Mesenchymal stem cell (in vitro differentiated cells and primary cell): Measurements from ENCODE around the gene GALNT10.

Experiments used
- DNase-seq: peaks from one replicate; pipeline ENCODE4 v3.0.0-alpha.2; 2013
- H2AFZ ChIP-seq: one replicate; pipeline ENCODE4 v1.6.1; 2013; ENCODE audit warnings: low read depth, mild to moderate bottlenecking, control low read depth, inconsistent platforms, low read length, moderate library complexity
- H2AK5ac ChIP-seq: 2 replicates; pipeline ENCODE4 v1.6.1; 2013; ENCODE audit warnings: low read length, moderate library complexity, mild to moderate bottlenecking, inconsistent platforms; ENCODE audit not compliant: severe bottlenecking
- H2BK120ac ChIP-seq: one replicate; pipeline ENCODE4 v1.6.1; 2013; ENCODE audit warnings: low read depth, mild to moderate bottlenecking, inconsistent platforms, low read length, moderate library complexity
- H2BK12ac ChIP-seq, 2 experiments: one replicate each; pipeline ENCODE4 v1.6.1; 2013; ENCODE audit warnings: inconsistent platforms in 2 of 2, low read length in 2 of 2, mild to moderate bottlenecking in 2 of 2, moderate library complexity in 2 of 2, control low read depth in 1 of 2
- H2BK15ac ChIP-seq: one replicate; pipeline ENCODE4 v1.6.1; 2013; ENCODE audit warnings: mild to moderate bottlenecking, low read depth, inconsistent platforms; ENCODE audit not compliant: poor library complexity, severe bottlenecking
- H2BK5ac ChIP-seq: 2 replicates; pipeline ENCODE4 v1.6.1; 2013; ENCODE audit warnings: low read depth, mild to moderate bottlenecking, low read length, control low read depth, inconsistent platforms; ENCODE audit not compliant: poor library complexity, severe bottlenecking
- H3K14ac ChIP-seq, 2 experiments: one replicate each; pipeline ENCODE4 v1.6.1; 2013; ENCODE audit warnings: inconsistent platforms in 2 of 2, low read length in 2 of 2, control low read depth in 1 of 2, mild to moderate bottlenecking in 1 of 2, moderate library complexity in 1 of 2
- H3K18ac ChIP-seq, 2 experiments: one replicate each; pipeline ENCODE4 v1.6.1; 2013; ENCODE audit warnings: inconsistent platforms in 2 of 2, low read length in 2 of 2, control low read depth in 1 of 2, low read depth in 1 of 2, mild to moderate bottlenecking in 1 of 2
- H3K23ac ChIP-seq, 2 experiments: one replicate each; pipeline ENCODE4 v1.6.1; 2013; ENCODE audit warnings: inconsistent platforms in 2 of 2, low read length in 2 of 2, mild to moderate bottlenecking in 2 of 2, moderate library complexity in 2 of 2, control low read depth in 1 of 2
- H3K27ac ChIP-seq: 2 replicates; pipeline ENCODE4 v1.5.1; 2013; ENCODE audit warnings: mild to moderate bottlenecking, moderate library complexity, low read length, control low read depth, inconsistent platforms; ENCODE audit not compliant: poor library complexity, severe bottlenecking
- H3K27me3 ChIP-seq, 2 experiments: 2 replicates each; pipeline versions ENCODE4 v1.6.1 to v1.7.0; 2013; ENCODE audit warnings: low read length in 2 of 2, mild to moderate bottlenecking in 2 of 2, moderate library complexity in 2 of 2, control low read depth in 1 of 2, inconsistent platforms in 1 of 2; ENCODE audit not compliant: control insufficient read depth in 1 of 2, insufficient read depth in 1 of 2
- H3K36me3 ChIP-seq, 2 experiments: 2 replicates each; pipeline versions ENCODE4 v1.6.1 to v1.7.0; 2013; ENCODE audit warnings: low read length in 2 of 2, control low read depth in 1 of 2, inconsistent platforms in 1 of 2, low read depth in 1 of 2, mild to moderate bottlenecking in 1 of 2; ENCODE audit not compliant: insufficient read depth in 2 of 2, control insufficient read depth in 1 of 2
- H3K4ac ChIP-seq, 2 experiments: one replicate each; pipeline ENCODE4 v1.6.1; 2013; ENCODE audit warnings: inconsistent platforms in 2 of 2, low read length in 2 of 2, mild to moderate bottlenecking in 2 of 2, moderate library complexity in 2 of 2, control low read depth in 1 of 2, low read depth in 1 of 2
- H3K4me1 ChIP-seq: 2 replicates; pipeline ENCODE4 v1.6.1; 2013; ENCODE audit warnings: low read depth, low read length, control low read depth; ENCODE audit not compliant: control insufficient read depth, insufficient read depth
- H3K4me2 ChIP-seq: 2 replicates; pipeline ENCODE4 v1.6.1; 2013; ENCODE audit warnings: low read length, mild to moderate bottlenecking, inconsistent platforms; ENCODE audit not compliant: poor library complexity, severe bottlenecking
- H3K4me3 ChIP-seq, 2 experiments: 2 replicates each; pipeline versions ENCODE4 v1.5.1 to v1.7.0; 2013; ENCODE audit warnings: low read length in 2 of 2, mild to moderate bottlenecking in 2 of 2, control low read depth in 1 of 2, low read depth in 1 of 2; ENCODE audit not compliant: insufficient read depth in 1 of 2
- H3K79me1 ChIP-seq: replicated peaks from 2 replicates; pipeline ENCODE4 v1.6.1; 2013; ENCODE audit warnings: mild to moderate bottlenecking, control low read depth, low read length, inconsistent platforms; ENCODE audit not compliant: poor library complexity, severe bottlenecking
- H3K9ac ChIP-seq: 2 replicates; pipeline ENCODE4 v1.7.0; 2013; ENCODE audit warnings: mild to moderate bottlenecking, low read length, moderate library complexity
- H3K9me3 ChIP-seq: 2 replicates; pipeline ENCODE4 v1.7.0; 2013; ENCODE audit warnings: mild to moderate bottlenecking, low read length; ENCODE audit not compliant: control insufficient read depth
- H4K8ac ChIP-seq: one replicate; pipeline ENCODE4 v1.6.1; 2013; ENCODE audit warnings: inconsistent platforms, mild to moderate bottlenecking, low read length, moderate library complexity
- H4K91ac ChIP-seq: one replicate; pipeline ENCODE4 v1.6.1; 2013; ENCODE audit warnings: mild to moderate bottlenecking, low read length, inconsistent platforms
- WGBS: methylation state at CpG from one replicate; pipeline ENCODE4 v1.1.7; 2013; ENCODE audit warnings: mixed read lengths; 5-methylcytosine and 5-hydroxymethylcytosine counted together

The GALNT10 gene

DNA sequence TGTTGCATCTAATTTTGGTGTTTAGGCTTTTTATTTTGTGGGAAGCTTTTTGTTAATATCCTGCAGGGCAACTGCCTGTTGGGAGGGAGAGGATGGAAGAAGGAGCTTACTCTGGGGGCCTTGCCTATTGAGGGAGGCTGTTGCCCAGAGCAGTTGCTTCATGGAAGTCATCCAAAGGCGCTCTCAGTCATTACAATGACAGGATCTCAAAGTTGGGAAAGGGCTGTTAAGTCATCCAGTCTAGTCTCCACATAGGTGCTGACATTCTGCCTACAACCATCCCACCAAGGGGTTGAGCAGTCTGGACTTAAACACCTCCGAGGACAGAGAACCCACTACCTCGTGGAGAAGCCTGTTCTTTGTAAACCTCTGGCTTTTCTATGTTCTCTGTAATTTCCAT, 268.5 kb downstream of the GALNT10 start:
- H3K9ac ChIP-seq, result no peak overlapping the region
- no peak overlapping the region for H3K4me3 ChIP-seq
- no peaks in the 10 kb centered on the region for H3K27me3 ChIP-seq
- no peaks in the 10 kb centered on the region for H3K4me1 ChIP-seq
- no peak overlapping the region for H3K18ac ChIP-seq
- peaks cover 5% of the 10 kb centered on the region for H3K79me1 ChIP-seq
- H4K8ac ChIP-seq, result no peak overlapping the region
- 93% methylated on average over 3 of the region's 3 CpGs for WGBS
- no peak overlapping the region for H3K27ac ChIP-seq
- H3K9me3 ChIP-seq, result no peaks in the 10 kb centered on the region
- H3K36me3 ChIP-seq, result peaks cover 24 to 58% of the 10 kb centered on the region in 2 experiments
- no peak overlapping the region for H3K14ac ChIP-seq
- no peak overlapping the region for H3K4me2 ChIP-seq
- H2AFZ ChIP-seq, result no peak overlapping the region
- H4K91ac ChIP-seq, result no peak overlapping the region
- no peak overlapping the region for H2BK15ac ChIP-seq
- H2BK120ac ChIP-seq, result no peak overlapping the region
- no peak overlapping the region for H3K23ac ChIP-seq
- H3K4ac ChIP-seq, result no peak overlapping the region
- no peak overlapping the region for H2AK5ac ChIP-seq
- no peak overlapping the region for H2BK5ac ChIP-seq
- no peak overlapping the region for H2BK12ac ChIP-seq
- DNase-seq, result no peak

DNA sequence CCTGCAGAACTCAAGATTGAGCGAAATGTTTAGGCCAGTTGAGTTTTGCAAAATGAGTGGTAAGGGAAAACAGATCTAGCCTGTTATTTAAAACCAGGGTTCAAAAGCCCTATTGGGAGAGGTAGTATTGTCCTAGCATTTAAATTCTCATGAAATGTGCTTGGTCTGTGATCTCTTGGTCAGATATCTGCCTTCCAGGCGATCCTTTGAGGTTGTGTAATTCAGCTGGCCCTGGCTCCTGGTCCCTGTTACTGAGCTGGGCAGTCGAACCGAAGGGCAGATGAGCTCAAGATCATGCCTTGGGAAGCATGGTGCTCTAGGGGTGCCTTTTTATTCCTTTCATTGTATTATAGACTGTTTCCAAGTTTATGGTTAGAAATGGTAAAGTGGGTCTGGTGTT, 269.6 kb downstream of the GALNT10 start:
- H3K4me3 ChIP-seq, result no peak overlapping the region
- H4K8ac ChIP-seq, result no peak overlapping the region
- no peak overlapping the region for H2AK5ac ChIP-seq
- H3K18ac ChIP-seq, result no peak overlapping the region
- H2BK120ac ChIP-seq, result no peak overlapping the region
- no peaks in the 10 kb centered on the region for H3K4me1 ChIP-seq
- no peak overlapping the region for H2AFZ ChIP-seq
- no peak overlapping the region for H3K14ac ChIP-seq
- H4K91ac ChIP-seq, result no peak overlapping the region
- H2BK15ac ChIP-seq, result no peak overlapping the region
- H3K27me3 ChIP-seq, result no peaks in the 10 kb centered on the region
- no peak overlapping the region for H3K27ac ChIP-seq
- DNase-seq, result no peak
- no peaks in the 10 kb centered on the region for H3K9me3 ChIP-seq
- no peak overlapping the region for H3K23ac ChIP-seq
- no peak overlapping the region for H2BK5ac ChIP-seq
- WGBS, result 95% methylated on average over 4 of the region's 4 CpGs
- H3K79me1 ChIP-seq, result peaks cover 5% of the 10 kb centered on the region
- no peak overlapping the region for H3K4me2 ChIP-seq
- H3K9ac ChIP-seq, result no peak overlapping the region
- no peak overlapping the region for H3K4ac ChIP-seq
- H2BK12ac ChIP-seq, result no peak overlapping the region
- peaks cover 20 to 46% of the 10 kb centered on the region in 2 experiments for H3K36me3 ChIP-seq

- Histone ChIP-seq H3K4ac (no peak overlapping the region), H2BK120ac (no peak overlapping the region), H2BK15ac (no peak overlapping the region), H3K36me3 (peaks cover 11 to 33% of the 10 kb centered on the region in 2 experiments), H3K14ac (no peak overlapping the region), H2AK5ac (no peak overlapping the region), H3K4me2 (no peak overlapping the region), H3K23ac (no peak overlapping the region), H4K91ac (no peak overlapping the region), H4K8ac (no peak overlapping the region), H3K27me3 (peaks cover 2 to 9% of the 10 kb centered on the region in 2 experiments), H3K27ac (no peak overlapping the region), H3K4me3 (no peak overlapping the region), H3K18ac (no peak overlapping the region), H2BK5ac (no peak overlapping the region), H3K9ac (no peak overlapping the region), H3K79me1 (peaks cover 3% of the 10 kb centered on the region), H2AFZ (no peak overlapping the region), H2BK12ac (no peak overlapping the region), H3K9me3 (no peaks in the 10 kb centered on the region), H3K4me1 (no peaks in the 10 kb centered on the region)
- DNase-seq, result peak; percentile 61
- WGBS, result 32% methylated on average over 6 of the region's 6 CpGs
These were observed 271.0 kb downstream of the GALNT10 start for GRCh38 chr5:154461531-154461930.

DNA sequence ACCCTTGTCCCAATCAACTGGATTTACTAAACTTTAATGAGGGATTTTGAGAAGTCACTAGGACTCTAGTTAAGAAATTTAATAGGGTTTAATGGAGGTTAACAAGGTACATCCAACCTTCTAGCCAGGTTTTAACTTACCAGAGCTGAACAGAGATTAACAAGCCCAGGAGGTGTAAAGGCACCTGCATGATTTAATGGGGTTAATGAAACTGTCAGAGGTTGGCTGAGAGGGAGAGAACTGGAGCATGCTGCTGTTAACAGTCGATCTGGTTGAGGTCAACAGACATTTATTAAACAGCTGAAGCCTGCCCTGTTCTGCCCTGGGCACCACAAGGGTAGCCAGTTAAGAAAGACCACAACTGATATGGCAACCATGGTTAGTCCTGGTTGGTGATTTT, 273.9 kb downstream of the GALNT10 start:
- Histone ChIP-seq H2AK5ac (no peak overlapping the region), H3K4me2 (no peak overlapping the region), H3K4me1 (no peaks in the 10 kb centered on the region), H3K9me3 (no peaks in the 10 kb centered on the region), H2BK120ac (no peak overlapping the region), H3K27ac (no peak overlapping the region), H3K4me3 (no peak overlapping the region), H2AFZ (no peak overlapping the region), H3K4ac (no peak overlapping the region), H3K14ac (no peak overlapping the region), H2BK15ac (no peak overlapping the region), H3K9ac (no peak overlapping the region), H4K8ac (no peak overlapping the region), H2BK5ac (no peak overlapping the region), H3K36me3 (peaks cover 0 to 5% of the 10 kb centered on the region in 2 experiments), H3K23ac (no peak overlapping the region), H3K18ac (no peak overlapping the region), H3K79me1 (peaks cover 1% of the 10 kb centered on the region), H4K91ac (no peak overlapping the region), H2BK12ac (no peak overlapping the region), H3K27me3 (peaks cover 15 to 25% of the 10 kb centered on the region in 2 experiments)
- 53% methylated on average over 1 of the region's 1 CpG for WGBS
- no peak for DNase-seq
